ENCODE measurements around the gene PDE4D. TPM values are rescaled to one million over a fixed set of nuclear protein-coding genes. Genes with fewer than 3 reads are reported as not detected.

Gene PDE4D
- total RNA-seq, 1 donor = 27.7 TPM

DNA sequence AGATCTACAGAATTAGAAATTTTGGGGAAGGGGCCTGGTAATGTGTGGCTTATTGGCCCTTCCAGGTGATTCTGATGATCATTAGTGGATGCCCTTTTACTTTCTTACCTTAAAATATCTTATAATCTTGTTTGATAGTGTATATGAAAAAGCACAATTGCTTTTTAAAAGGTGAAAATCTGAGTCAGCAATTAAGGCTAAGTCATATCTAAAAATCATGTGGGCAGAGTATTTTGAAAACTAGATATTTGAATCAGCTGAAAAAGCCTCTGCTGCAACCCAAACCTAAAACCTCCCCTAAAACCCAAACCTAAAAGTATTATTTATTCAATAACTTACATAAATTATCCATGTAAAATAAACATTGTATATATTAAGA lies 359.8 kb downstream of the PDE4D start:
- no peak for DNase-seq (ENCODE audit: low read depth in 2 of 3, low spot score in 2 of 3)

DNA sequence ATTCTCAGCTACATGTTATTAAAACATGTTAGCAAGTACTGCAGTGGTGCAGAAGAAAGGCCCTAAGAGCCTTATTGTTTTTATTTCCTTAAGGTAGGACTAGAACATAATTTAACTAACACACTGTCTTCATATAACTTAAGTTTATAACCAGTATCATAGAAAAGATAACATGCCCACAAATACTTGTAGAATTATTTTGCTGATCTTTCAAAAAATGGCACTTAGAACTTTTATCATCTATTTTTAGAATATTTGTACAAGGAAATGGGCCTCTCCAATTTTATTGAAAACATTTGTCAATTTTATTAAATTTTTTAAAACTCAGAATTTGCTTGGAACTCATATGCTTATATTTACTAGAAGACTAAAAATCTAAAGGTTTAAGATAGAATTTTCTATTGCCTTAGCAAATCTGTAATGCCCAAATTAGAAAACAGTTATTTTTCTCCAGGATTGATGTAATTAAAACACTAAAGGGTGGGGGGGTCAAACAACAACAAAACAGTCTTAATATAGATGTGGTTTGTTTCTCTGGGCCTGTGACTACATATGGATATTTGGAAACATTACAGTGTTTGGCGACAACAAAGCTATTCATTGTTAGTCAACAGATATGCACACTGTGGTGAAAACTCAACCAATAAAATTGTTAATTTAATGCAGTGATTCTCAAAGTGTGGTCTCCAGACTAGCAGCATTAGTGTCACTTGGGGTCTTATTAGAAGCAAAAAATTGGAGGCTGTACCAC lies 360.4 kb downstream of the PDE4D start:
- no peak for DNase-seq (ENCODE audit: low read depth in 2 of 3, low spot score in 2 of 3)

DNA sequence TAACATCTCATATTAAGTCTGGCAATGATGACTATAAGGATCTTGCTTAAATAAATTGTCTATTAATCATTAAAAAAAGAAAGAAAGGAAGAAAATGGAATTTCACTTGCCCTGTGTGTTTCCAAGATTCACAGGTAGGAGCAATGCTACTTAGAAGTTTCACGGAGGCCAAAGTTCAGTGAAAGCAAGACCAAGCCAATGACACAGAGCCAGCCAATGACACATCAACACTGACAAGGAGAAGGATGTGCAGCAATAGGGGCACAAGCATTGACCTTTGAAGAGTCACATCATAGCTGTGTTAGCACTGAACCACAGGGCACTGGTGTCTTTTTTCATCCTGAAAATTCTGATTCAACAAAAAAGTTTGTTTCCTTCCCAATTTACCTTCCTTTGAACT lies 364.3 kb downstream of the PDE4D start:
- DNase-seq (ENCODE audit: low read depth in 2 of 3, low spot score in 2 of 3) = no peak

DNA sequence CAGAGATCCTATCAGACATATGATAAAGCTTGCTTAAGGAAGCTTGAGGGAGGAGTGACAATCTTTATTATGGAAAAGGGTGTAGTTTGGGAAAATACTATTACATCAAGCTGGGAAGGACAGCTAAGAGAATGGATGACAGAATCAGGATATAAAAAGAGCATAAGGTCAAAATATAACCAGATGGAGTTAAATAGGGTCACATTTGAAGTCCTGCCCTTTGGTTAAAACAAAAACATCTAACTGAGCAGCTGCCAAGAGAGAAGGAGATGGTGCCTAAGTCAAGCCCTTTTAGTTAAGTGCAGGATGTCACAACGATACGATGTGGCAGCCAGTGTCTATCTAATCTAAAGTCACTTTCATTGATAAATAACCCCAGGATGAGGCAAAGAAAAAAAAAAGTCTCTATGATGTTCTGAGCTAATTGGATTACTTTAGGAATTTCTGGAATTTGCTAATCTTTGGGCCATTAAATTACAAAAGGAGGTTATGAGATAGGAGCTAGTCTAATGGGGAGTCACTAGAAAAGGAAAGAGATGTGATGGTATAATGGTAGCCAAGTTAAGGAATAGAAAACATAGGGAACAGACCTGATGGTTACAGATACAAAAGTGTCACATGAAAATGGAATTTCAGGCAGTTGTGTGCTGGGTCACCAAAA lies 365.2 kb downstream of the PDE4D start:
- no peak for DNase-seq (ENCODE audit: low read depth in 2 of 3, low spot score in 2 of 3)

- no peak for DNase-seq (ENCODE audit: low read depth in 2 of 3, low spot score in 2 of 3)
Observed at GRCh38 chr5:59525957-59526356, 367.6 kb downstream of the PDE4D start.

DNA sequence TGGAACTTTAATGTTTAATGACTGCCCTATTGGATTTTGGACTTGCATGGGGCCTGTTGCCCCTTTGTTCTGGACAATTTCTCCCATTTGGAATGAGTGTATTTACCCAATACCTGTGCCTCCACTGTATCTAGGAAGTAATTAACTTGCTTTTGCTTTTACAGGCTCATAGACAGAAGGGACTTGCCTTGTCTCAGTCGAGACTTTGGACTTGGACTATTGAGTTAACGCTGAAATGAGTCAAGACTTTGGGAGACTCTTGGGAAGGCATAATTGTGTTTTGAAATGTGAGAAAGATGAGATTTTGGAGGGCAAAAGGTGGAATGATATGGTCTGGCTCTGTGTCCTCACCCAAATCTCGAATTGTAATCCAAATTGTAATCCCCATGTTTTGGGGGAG lies 368.2 kb downstream of the PDE4D start:
- no peak for DNase-seq (ENCODE audit: low read depth in 2 of 3, low spot score in 2 of 3)

DNA sequence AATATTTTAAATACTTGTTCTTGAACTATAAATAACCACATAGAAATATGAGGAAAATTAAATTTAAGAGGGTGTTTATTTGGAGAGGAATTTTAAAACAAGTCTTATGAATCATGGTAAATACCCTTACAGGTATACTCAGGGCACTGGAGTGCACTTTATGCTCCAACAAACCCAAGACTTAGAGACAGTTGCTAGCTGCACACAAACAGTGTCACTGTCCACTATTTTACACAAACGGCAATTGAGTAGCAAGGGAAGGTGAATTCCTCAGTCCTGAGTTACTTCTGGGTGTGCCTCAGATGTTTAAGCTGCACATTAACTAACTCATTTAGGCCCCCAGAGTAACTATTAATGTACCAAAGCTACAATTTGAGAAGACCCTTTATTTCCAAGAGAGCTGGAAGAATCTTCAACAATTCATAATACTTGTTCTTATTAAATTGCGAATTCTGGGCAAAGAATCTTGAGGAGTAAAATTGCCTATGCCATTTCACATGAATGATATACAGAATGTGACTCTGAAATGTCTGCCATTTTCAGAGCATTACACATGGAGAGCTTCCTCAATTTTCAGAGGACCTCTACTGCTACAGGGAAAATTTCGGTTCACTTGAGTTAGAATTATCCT lies 371.2 kb downstream of the PDE4D start:
- DNase-seq (ENCODE audit: low read depth in 2 of 3, low spot score in 2 of 3) = no peak

GRCh38 chr5:59521476-59521875 lies 372.1 kb downstream of the PDE4D start:
- DNase-seq (ENCODE audit: low read depth in 2 of 3, low spot score in 2 of 3) = no peak

DNA sequence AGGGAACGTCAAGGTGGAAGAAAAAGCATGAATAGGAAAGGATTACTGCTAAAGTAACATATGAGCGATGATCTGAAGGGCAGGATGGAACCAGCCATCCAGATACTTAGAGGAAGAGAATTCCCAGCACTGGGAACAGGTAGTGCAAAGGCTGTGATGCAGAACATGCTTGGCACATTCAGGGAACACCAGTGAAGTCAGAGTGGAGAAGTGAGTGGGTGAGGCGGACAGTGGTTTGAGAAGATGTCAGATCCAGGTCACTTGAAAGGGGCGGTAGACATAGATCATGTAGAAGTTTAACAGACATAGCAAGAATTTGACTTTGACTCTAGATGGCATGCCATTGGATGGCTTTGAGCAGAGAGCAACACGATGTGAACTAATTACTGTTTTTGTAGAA lies 374.2 kb downstream of the PDE4D start:
- DNase-seq (ENCODE audit: low read depth in 2 of 3, low spot score in 2 of 3) = no peak

DNA sequence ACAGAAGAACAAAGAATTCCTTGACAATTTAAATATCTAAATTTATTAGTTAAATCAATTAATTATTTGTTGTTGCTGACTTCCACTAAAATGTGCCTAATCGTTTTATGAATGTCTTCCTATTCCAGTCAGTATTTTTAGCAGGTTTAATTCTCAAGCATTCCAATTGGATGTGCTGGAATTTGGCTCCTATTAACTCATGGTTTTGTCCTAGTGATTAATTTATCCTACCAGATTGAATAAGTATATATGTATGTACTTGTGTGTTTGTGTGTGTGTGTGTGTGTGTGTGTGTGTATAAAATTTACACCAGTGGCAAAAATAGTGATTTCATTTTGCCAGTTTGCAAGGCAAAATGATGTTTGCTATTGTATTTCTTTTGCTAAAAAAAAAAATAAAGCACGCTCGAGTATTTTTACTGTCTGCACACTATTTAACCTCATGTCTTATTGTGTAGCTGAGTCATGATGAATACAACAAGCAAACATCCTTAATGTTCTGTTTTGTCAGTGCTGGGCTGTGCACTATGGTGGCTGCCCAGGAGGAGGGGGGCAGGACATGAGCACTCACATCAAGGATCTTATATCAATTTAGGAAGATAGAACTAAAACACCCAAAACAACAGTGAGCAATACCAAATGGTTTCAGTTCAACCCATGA lies 375.5 kb downstream of the PDE4D start:
- DNase-seq (ENCODE audit: low read depth in 2 of 3, low spot score in 2 of 3) = no peak

DNA sequence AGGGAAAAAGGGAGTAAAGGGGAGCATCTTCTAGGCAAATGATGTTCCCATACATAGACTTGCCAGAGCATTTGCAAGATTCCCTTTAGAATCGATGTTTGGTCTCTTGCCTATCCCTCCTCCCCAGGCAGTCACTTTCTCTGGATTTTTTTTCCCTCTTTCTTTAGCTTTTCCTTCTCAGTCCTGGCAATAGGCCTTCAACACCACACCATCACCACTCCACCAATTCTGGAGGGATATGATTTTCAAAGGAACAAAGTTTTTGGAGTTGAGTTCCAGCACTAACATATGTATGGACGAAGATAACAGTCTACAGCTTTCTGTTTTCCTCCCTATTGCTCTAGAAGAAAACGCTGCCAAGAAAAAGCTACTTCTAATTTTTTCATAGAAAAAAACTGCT lies 377.4 kb downstream of the PDE4D start:
- no peak for DNase-seq (ENCODE audit: low read depth in 2 of 3, low spot score in 2 of 3)

- peak in 2 of 3 donors; percentile 23 to 59 for DNase-seq (ENCODE audit: low read depth in 2 of 3, low spot score in 2 of 3)
Observed at GRCh38 chr5:59506285-59506877, 387.1 kb downstream of the PDE4D start.

- no peak for DNase-seq (ENCODE audit: low read depth in 2 of 3, low spot score in 2 of 3)
Observed at GRCh38 chr5:59504043-59504442, 389.5 kb downstream of the PDE4D start.

- peak in 1 of 3 donors; percentile 10 for DNase-seq (ENCODE audit: low read depth in 2 of 3, low spot score in 2 of 3)
Observed at GRCh38 chr5:59503220-59503619, 390.3 kb downstream of the PDE4D start.

- DNase-seq (ENCODE audit: low read depth in 2 of 3, low spot score in 2 of 3) = no peak
Observed at GRCh38 chr5:59501316-59501715, 392.2 kb downstream of the PDE4D start.

GRCh38 chr5:59500014-59500413 lies 393.5 kb downstream of the PDE4D start:
- DNase-seq (ENCODE audit: low read depth in 2 of 3, low spot score in 2 of 3) = no peak

DNA sequence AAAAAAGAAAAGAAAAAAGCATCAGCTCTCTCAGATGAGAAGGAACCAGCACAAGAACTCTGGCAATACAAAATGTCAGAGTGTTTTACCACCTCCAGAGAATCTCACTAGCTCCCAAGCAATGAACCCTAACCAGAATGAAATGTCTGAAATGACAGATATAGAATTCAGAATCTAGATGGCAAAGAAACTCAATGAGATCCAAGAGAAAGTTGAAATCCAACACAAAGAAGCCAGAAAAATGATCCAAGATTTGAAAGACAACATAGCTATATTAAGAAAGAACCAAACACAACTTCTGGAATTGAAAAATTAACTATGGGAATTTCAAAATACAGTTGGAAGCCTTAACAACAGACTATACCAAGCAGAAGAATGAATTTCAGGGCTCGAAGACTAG lies 396.3 kb downstream of the PDE4D start:
- DNase-seq (ENCODE audit: low read depth in 2 of 3, low spot score in 2 of 3) = no peak

- DNase-seq (ENCODE audit: low read depth in 2 of 3, low spot score in 2 of 3) = peak in 1 of 3 donors; percentile 20
Observed at GRCh38 chr5:59496524-59497134, 396.9 kb downstream of the PDE4D start.

DNA sequence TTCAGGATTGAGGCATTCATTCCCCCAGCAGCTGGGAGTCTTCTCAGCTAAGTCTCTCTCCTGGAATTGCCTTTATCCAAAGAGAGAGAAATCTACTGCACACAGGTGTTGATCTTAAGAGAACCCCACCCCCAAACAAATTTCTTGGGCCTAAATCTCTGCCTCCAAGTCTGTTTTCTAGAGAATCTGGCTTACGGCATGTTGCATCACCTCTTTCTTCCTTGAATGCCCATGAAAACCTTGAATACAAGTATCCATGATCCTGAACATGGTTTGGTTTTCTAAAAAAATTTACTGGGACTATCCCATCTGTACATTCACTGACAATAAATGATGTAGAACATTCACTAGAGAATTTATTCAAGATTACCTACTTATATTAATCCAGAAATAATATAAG lies 401.6 kb downstream of the PDE4D start:
- DNase-seq (ENCODE audit: low read depth in 2 of 3, low spot score in 2 of 3) = no peak

DNA sequence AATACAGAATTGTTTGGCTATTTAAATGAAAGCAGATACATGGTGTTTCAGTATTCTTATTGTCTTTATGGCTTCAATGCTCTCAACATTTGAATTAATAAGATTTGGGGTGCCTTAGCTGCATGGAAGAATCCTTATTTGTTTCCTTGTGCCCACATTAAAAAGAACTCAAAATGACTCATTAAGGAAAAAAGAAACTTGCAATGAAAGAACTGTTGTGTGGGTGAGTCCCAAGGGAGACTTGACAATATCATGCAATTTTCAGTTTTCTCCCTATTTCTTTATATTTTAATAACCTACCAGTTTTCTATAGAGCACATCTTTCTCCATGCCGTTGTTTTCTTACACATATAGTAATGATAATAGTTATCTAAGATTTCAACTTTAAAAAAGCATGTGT lies 404.0 kb downstream of the PDE4D start:
- no peak for DNase-seq (ENCODE audit: low read depth in 2 of 3, low spot score in 2 of 3)
